Measurements from ENCODE around the gene MBOAT1. TPM values are rescaled to one million over a fixed set of nuclear protein-coding genes. Genes with fewer than 3 reads are reported as not detected.

The MBOAT1 gene
- total RNA-seq, 2 experiments from 2014 or later = 5.4 to 6.4 TPM

DNA sequence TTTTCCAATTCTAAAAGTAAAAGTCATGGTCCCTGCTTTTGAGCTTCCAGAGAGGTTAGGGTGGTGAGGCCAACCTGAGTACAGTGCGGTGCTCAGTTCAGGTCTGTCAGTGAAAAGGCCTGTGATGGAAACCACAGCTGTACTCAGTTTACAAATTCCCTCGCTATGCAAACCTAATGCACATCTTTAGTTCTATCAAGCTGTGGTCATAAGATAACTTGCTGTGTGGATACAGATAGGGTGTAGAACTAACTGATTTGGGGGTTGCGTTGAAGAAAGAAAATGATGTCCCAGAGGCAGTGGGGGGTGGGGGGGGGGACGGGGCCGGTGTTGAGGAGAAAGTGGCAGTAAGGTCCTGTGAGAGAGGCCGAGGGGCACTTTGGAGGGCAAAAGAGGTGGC lies 22.8 kb upstream of the MBOAT1 start:
- DNase-seq (no peak), ATAC-seq (no peak)
- no peaks in the 10 kb centered on the region for H3K27me3 Mint-ChIP-seq
- CTCF ChIA-PET = no interaction called here
- no peak overlapping the region for H3K4me3 Mint-ChIP-seq
- peaks cover 10% of the 10 kb centered on the region for H3K4me1 Mint-ChIP-seq (ENCODE audit: low read depth)
- intact Hi-C loops (cut with micrococcal nuclease) = no loop called here
- H3K36me3 Mint-ChIP-seq (ENCODE audit: low read depth) = no peaks in the 10 kb centered on the region
- H3K27ac Mint-ChIP-seq = no peak overlapping the region
- TF ChIP-seq, protein P1, sequence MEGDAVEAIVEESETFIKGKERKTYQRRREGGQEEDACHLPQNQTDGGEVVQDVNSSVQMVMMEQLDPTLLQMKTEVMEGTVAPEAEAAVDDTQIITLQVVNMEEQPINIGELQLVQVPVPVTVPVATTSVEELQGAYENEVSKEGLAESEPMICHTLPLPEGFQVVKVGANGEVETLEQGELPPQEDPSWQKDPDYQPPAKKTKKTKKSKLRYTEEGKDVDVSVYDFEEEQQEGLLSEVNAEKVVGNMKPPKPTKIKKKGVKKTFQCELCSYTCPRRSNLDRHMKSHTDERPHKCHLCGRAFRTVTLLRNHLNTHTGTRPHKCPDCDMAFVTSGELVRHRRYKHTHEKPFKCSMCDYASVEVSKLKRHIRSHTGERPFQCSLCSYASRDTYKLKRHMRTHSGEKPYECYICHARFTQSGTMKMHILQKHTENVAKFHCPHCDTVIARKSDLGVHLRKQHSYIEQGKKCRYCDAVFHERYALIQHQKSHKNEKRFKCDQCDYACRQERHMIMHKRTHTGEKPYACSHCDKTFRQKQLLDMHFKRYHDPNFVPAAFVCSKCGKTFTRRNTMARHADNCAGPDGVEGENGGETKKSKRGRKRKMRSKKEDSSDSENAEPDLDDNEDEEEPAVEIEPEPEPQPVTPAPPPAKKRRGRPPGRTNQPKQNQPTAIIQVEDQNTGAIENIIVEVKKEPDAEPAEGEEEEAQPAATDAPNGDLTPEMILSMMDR (IDR thresholded peaks at IDR 0.05) = no peak
- H3K9me3 Mint-ChIP-seq = no peaks in the 10 kb centered on the region
- POLR2A ChIA-PET = interaction anchor here (0.6 kb wide), 1 partner anchor 1168 kb away, joined by 3 read pairs; no protein-coding TSS in a partner anchor

DNA sequence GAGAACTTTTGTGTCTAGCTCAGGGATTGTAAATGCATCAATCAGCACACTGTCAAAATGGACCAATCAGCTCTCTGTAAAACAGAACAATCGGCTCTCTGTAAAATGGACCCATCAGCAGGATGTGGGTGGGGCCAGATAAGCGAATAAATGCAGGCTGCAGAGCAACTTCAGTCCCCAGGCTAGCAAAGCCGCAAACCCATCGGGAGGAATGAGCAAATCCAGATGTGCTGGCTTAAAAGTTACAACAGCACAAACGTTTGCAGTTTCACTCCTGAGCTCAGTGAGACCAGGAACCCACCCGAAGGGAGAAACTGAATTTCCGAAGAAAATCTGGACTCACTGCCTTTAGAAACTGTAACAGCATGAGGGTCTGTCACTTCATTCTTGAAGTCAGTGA lies 21.9 kb upstream of the MBOAT1 start:
- intact Hi-C loops (cut with micrococcal nuclease) = no loop called here

DNA sequence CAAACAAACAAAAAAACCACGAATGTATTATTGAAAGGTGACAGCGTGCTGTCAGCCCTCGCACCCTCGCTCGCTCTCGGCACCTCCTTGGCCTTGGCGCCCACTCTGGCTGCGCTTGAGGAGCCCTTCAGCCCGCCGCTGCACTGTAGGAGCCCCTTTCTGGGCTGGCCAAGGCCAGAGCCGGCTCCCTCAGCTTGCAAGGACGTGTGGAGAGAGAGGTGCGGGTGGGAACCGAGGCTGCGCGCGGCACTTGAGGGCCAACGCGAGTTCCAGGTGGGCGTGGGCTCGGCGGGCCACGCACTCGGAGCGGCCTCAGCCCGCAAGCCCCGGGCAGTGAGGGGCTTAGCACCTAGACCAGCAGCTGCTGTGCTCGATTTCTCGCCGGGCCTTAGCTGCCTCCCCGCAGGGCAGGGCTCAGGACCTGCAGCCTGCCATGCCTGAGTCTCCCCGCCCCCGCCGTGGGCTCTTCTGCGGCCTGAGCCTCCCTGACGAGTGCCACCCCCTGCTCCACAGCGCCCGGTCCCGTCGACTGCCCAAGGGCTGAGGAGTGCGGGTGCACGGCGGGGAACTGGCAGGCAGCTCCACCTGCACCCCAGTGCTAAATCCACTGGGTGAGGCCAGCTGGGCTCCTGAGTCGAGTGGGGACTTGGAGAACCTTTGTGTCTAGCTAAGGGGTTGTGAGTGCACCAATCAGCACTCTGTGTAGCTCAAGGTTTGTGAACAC lies 20.9 kb upstream of the MBOAT1 start:
- DNase-seq (no peak), ATAC-seq (no peak)
- Mint-ChIP-seq H3K27me3 (no peaks in the 10 kb centered on the region), H3K4me3 (no peak overlapping the region), H3K4me1 (ENCODE audit: low read depth) (peaks cover 10% of the 10 kb centered on the region), H3K36me3 (ENCODE audit: low read depth) (no peaks in the 10 kb centered on the region), H3K9me3 (no peaks in the 10 kb centered on the region), H3K27ac (no peak overlapping the region)
- TF ChIP-seq, protein P1 (IDR thresholded peaks at IDR 0.05) = no peak
- intact Hi-C loops (cut with micrococcal nuclease) = no loop called here
- CTCF ChIA-PET = no interaction called here
- POLR2A ChIA-PET = no interaction called here

More for the DNA sequence above, 21.9 kb upstream of the MBOAT1 start:
- no peak for ATAC-seq
- CTCF ChIA-PET = no interaction called here
- DNase-seq = no peak
- POLR2A ChIA-PET = no interaction called here
- H3K4me3 Mint-ChIP-seq = no peak overlapping the region
- no peaks in the 10 kb centered on the region for H3K36me3 Mint-ChIP-seq (ENCODE audit: low read depth)
- peaks cover 10% of the 10 kb centered on the region for H3K4me1 Mint-ChIP-seq (ENCODE audit: low read depth)
- H3K9me3 Mint-ChIP-seq = no peaks in the 10 kb centered on the region
- no peaks in the 10 kb centered on the region for H3K27me3 Mint-ChIP-seq
- H3K27ac Mint-ChIP-seq = no peak overlapping the region
- TF ChIP-seq, protein P1 (IDR thresholded peaks at IDR 0.05) = no peak

DNA sequence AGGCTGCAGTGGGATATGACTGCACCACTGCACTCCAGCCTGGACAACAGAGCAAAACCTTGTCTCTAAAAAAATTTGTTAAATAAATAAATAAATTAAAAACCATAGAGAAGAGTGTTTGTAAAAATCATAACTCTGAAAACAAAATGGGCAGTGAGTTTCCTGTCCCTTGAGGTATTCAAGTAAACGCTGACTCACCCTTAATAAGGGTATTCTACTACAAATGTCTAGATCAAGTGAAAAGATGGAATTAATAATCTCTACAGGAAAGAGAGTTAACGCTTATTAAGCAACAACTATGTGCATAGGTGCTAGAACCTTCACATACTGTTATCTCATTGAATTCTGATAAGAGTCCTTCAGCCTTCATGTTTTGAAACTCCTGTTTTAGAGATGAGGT lies 19.9 kb upstream of the MBOAT1 start:
- H3K27me3 Mint-ChIP-seq = no peaks in the 10 kb centered on the region
- ChIA-PET POLR2A (no interaction called here), CTCF (no interaction called here)
- H3K4me1 Mint-ChIP-seq (ENCODE audit: low read depth) = peaks cover 5% of the 10 kb centered on the region
- H3K27ac Mint-ChIP-seq = no peak overlapping the region
- DNase-seq (no peak), ATAC-seq (no peak)
- intact Hi-C loops (cut with micrococcal nuclease) = no loop called here
- no peak overlapping the region for H3K4me3 Mint-ChIP-seq
- TF ChIP-seq, protein P1 (IDR thresholded peaks at IDR 0.05) = no peak
- no peaks in the 10 kb centered on the region for H3K36me3 Mint-ChIP-seq (ENCODE audit: low read depth)
- no peaks in the 10 kb centered on the region for H3K9me3 Mint-ChIP-seq

DNA sequence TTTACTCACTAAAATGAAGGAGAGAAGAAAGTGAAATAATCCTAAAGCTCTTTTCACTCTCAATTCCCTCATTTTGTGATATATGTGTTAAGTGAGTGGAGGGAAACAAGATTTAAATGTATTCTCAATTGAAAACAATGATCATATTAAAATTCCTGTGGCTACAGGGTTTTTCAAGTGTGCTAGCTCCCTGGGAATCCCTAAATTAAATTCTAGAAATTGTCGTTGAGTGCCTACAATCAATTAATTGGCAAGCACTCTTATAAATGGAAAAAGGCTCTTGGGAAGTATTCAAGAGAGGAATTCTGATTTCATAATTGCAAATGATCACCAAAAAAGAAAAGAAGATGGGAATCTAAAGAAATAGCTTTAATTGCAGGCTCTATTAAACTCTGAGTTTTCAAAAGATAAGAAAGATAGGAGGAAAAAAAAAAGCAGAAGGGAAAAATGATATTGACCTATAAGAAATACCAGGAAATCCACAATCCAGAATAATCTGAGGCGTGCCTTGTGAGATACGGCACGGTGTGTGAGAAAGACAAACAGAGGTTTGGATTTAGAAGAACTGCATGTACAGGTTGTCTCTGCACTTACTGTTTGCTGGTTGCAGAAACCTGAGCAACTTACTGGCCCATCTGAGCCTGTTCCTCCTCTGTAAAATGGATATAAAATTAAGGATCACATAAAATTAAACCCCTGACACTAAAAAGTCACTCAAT lies 18.3 kb upstream of the MBOAT1 start:
- no peaks in the 10 kb centered on the region for H3K27me3 Mint-ChIP-seq
- no peak for DNase-seq
- H3K36me3 Mint-ChIP-seq (ENCODE audit: low read depth) = no peaks in the 10 kb centered on the region
- ATAC-seq = no peak
- no peaks in the 10 kb centered on the region for H3K9me3 Mint-ChIP-seq
- CTCF ChIA-PET = interaction anchor here (1.0 kb wide), 1 partner anchor 48 kb away, joined by 3 read pairs; no protein-coding TSS in a partner anchor
- intact Hi-C loops (cut with micrococcal nuclease) = no loop called here
- H3K4me3 Mint-ChIP-seq = no peak overlapping the region
- no peak overlapping the region for H3K27ac Mint-ChIP-seq
- TF ChIP-seq, protein P1 (IDR thresholded peaks at IDR 0.05) = no peak
- POLR2A ChIA-PET = no interaction called here
- no peaks in the 10 kb centered on the region for H3K4me1 Mint-ChIP-seq (ENCODE audit: low read depth)
